CD4-positive, alpha-beta memory T cell (primary cell): Measurements from ENCODE around the gene ZNF148. TPM values are rescaled to one million over a fixed set of nuclear protein-coding genes. Genes with fewer than 3 reads are reported as not detected.

ENCODE experiments used
- CTCF ChIA-PET: fragments of 350-600 bp; sonication (Branson Sonifier 250); formaldehyde crosslinking; loops from one replicate; lab custom pipeline; 2021; ENCODE audit warnings: inconsistent platforms; ENCODE audit not compliant: partially characterized antibody; lab: Charles Lee
- POLR2A ChIA-PET: fragments of 350-600 bp; sonication (Branson Sonifier 250); formaldehyde crosslinking; loops from one replicate; lab custom pipeline; 2021; ENCODE audit not compliant: partially characterized antibody; lab: Charles Lee
- DNase-seq, 5 donors: peaks; one replicate each; pipeline versions ENCODE4 v3.0.0 to v3.0.0-alpha.2; 2020 to 2022; ENCODE audit warnings: mixed read lengths in 1 of 5
- H3K27ac ChIP-seq: one replicate; pipeline ENCODE4 v1.7.0; 2013; ENCODE audit warnings: low read depth, low read length
- H3K27me3 ChIP-seq: 2 replicates; pipeline ENCODE4 v1.7.0; 2013; ENCODE audit warnings: mild to moderate bottlenecking, low read length, moderate library complexity; ENCODE audit not compliant: insufficient read depth
- H3K36me3 ChIP-seq: 2 replicates; pipeline ENCODE4 v1.7.0; 2013; ENCODE audit warnings: mild to moderate bottlenecking, low read length, moderate library complexity; ENCODE audit not compliant: insufficient read depth
- H3K4me1 ChIP-seq: 2 replicates; pipeline ENCODE4 v1.7.0; 2013; ENCODE audit warnings: mild to moderate bottlenecking, low read length, moderate library complexity; ENCODE audit not compliant: insufficient read depth
- H3K4me3 ChIP-seq, 2 donors: one replicate each; pipeline ENCODE4 v1.7.0; 2013; ENCODE audit warnings: low read length in 2 of 2, mild to moderate bottlenecking in 1 of 2
- H3K9me3 ChIP-seq, 2 donors: one replicate each; pipeline ENCODE4 v1.7.0; 2013; ENCODE audit warnings: low read length in 2 of 2, control low read depth in 1 of 2; ENCODE audit not compliant: control insufficient read depth in 1 of 2
- H3K27ac Mint-ChIP-seq, 7 donors: one replicate each; pipeline ENCODE4 v1.8.0; 2020 to 2021; ENCODE audit warnings: mixed read lengths in 7 of 7, mild to moderate bottlenecking in 6 of 7, inconsistent platforms in 3 of 7, moderate library complexity in 3 of 7
- H3K27me3 Mint-ChIP-seq, 2 donors: one replicate each; pipeline ENCODE4 v1.8.0; 2020 to 2021; ENCODE audit warnings: mixed read lengths in 2 of 2
- H3K36me3 Mint-ChIP-seq, 2 donors: one replicate each; pipeline ENCODE4 v1.8.0; 2020 to 2021; ENCODE audit warnings: mixed read lengths in 2 of 2, inconsistent platforms in 1 of 2, mild to moderate bottlenecking in 1 of 2
- H3K4me1 Mint-ChIP-seq, 4 donors: one replicate each; pipeline ENCODE4 v1.8.0; 2020 to 2021; ENCODE audit warnings: mixed read lengths in 4 of 4, mild to moderate bottlenecking in 1 of 4
- H3K4me3 Mint-ChIP-seq, 8 donors: one replicate each; pipeline ENCODE4 v1.8.0; 2020 to 2021; ENCODE audit warnings: mixed read lengths in 8 of 8, mild to moderate bottlenecking in 7 of 8, moderate library complexity in 6 of 8, inconsistent platforms in 3 of 8
- H3K9me3 Mint-ChIP-seq, 8 donors: one replicate each; pipeline ENCODE4 v1.8.0; 2020 to 2021; ENCODE audit warnings: mixed read lengths in 8 of 8, mild to moderate bottlenecking in 5 of 8, inconsistent platforms in 3 of 8, moderate library complexity in 1 of 8
- intact Hi-C: fragments of 100-400 bp; cut with micrococcal nuclease; formaldehyde crosslinking; loops from one replicate; pipeline ENCODE4 v1.15.1; 2023
- polyA plus RNA-seq, 2 donors: library from polyadenylated mRNA; unstranded; fragments of 300-500 nt; fragmentation: Illumina TruSeq; gene quantifications; one replicate each; pipeline ENCODE4 v1.2.3, GENCODE V29; 2021
- total RNA-seq, 2 experiments: library from RNA; stranded (reverse); gene quantifications; one replicate each; pipeline ENCODE4 v1.2.3, GENCODE V29; 2021

Gene ZNF148
- total and polyA plus RNA-seq, 4 experiments from 2014 or later, result 60.6 to 74.7 (median 64.0) TPM

DNA sequence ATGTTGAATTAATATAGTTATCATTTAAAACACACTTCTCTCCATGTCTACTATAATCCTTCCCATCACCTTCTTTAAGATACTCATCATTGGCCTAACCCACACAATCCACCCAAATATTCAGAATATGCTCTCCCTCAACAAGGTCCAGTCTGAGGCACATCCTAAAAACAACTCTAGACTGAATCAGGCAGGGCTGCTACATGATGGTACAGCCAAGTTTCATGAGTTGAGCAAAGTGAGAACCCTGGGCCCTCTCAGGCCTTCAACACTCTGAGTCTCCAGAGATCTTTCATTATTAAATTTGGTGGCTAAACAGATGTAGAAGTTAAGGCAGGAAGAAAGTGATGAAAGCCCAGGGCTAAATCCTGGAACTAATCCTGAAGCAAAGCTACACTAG is 16.2 kb downstream of the ZNF148 start:
- H3K4me1 Mint-ChIP-seq, result peaks cover 50 to 90% (median 67%) of the 10 kb centered on the region in 4 donors
- intact Hi-C loops, result loop anchor here (2.0 to 5.0 kb wide), 2 partner anchors 16 to 47 kb away; partner anchors contain the start of gene ZNF148
- ChIA-PET POLR2A (no interaction called here), CTCF (interaction anchor here (1.2 kb wide), 1 partner anchor 10 kb away, joined by 3 read pairs; no protein-coding TSS in a partner anchor)
- H3K27me3 ChIP-seq, result no peaks in the 10 kb centered on the region
- peak overlapping the region in 5 of 8 donors; percentile 11 to 64 (median 49) for H3K4me3 Mint-ChIP-seq
- no peaks in the 10 kb centered on the region for H3K27me3 Mint-ChIP-seq
- H3K27ac ChIP-seq, result no peak overlapping the region
- H3K9me3 Mint-ChIP-seq, result peaks cover 0 to 1% (median 0%) of the 10 kb centered on the region in 8 donors
- H3K36me3 Mint-ChIP-seq, result peaks cover 0 to 6% of the 10 kb centered on the region in 2 donors
- H3K27ac Mint-ChIP-seq, result peak overlapping the region in 6 of 7 donors; percentile 20 to 71 (median 57)
- peaks cover 67% of the 10 kb centered on the region for H3K4me1 ChIP-seq
- H3K4me3 ChIP-seq, result no peak overlapping the region
- no peaks in the 10 kb centered on the region for H3K36me3 ChIP-seq
- no peak for DNase-seq
- H3K9me3 ChIP-seq, result no peaks in the 10 kb centered on the region

DNA sequence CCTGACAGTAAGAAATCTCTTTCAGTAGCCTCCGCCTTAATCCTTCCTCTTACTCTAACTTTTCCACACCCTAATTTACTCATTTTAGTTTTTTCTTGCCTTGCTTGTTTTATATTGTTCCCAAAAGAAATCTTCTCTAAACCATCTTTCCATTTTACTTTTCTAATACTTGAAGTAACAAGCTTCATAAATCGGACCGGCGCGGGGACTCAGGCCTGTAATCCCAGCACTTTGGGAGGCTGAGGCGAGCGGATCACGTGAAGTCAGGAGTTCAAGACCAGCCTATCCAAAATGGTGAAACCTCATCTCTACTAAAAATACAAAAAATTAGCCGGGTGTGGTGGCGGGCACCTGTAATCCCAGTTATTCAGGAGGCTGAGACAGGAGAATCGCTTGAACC is 17.3 kb downstream of the ZNF148 start:
- intact Hi-C loops, result loop anchor here (2.0 to 5.0 kb wide), 2 partner anchors 17 to 46 kb away; partner anchors contain the start of gene ZNF148
- Histone ChIP-seq H3K27ac (no peak overlapping the region), H3K4me3 (no peak overlapping the region), H3K9me3 (no peaks in the 10 kb centered on the region), H3K36me3 (no peaks in the 10 kb centered on the region), H3K27me3 (no peaks in the 10 kb centered on the region), H3K4me1 (peaks cover 71% of the 10 kb centered on the region)
- Mint-ChIP-seq H3K4me1 (peaks cover 51 to 85% (median 64%) of the 10 kb centered on the region in 4 donors), H3K27me3 (no peaks in the 10 kb centered on the region), H3K4me3 (peak overlapping the region; percentile 78 to 89 (median 82)), H3K27ac (peak overlapping the region in 5 of 7 donors; percentile 70 to 90 (median 85)), H3K36me3 (peaks cover 0 to 10% of the 10 kb centered on the region in 2 donors), H3K9me3 (peaks cover 0 to 1% (median 0%) of the 10 kb centered on the region in 8 donors)
- ChIA-PET POLR2A (interaction anchor here (1.1 kb wide), 1 partner anchor 25 kb away, joined by 3 read pairs; no protein-coding TSS in a partner anchor), CTCF (interaction anchor here (1.2 kb wide), 1 partner anchor 9 kb away, joined by 3 read pairs; no protein-coding TSS in a partner anchor)
- DNase-seq, result no peak

DNA sequence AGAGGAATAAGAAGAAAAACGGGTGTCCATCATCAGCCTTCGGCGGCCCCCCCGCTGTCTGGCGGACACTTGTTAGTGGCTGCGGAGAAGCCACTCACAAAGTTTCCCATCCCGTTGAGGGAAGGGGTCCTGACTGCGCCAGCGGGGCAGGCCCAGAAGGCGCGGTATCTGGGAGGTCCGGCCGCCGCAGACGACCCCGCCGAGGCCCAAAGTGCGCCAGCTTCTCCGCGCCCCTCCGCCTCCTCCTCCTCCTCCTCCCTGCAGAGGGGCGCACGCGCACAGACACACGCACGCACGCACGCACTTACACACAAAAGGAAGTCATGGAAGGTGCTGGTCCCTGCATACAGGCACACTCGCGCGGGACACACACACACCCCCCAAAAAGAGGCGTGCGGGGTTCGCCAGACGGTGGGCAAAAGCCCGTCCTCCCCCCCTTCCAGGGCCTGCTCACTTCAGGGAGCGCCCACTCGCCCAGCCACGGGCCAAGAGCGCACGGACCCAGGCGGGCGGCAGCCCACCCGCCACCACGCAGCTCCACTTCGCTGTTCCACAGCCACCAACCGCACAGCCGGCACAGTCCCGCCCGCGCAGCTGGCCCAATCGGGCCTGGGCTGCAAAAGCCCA is 18.0 kb downstream of the ZNF148 start:
- H3K4me1 Mint-ChIP-seq, result peaks cover 52 to 85% (median 64%) of the 10 kb centered on the region in 4 donors
- H3K27me3 Mint-ChIP-seq, result no peaks in the 10 kb centered on the region
- peaks cover 0 to 1% (median 0%) of the 10 kb centered on the region in 8 donors for H3K9me3 Mint-ChIP-seq
- H3K4me3 Mint-ChIP-seq, result peak overlapping the region; percentile 78 to 89 (median 82)
- peak; percentile 26 to 68 (median 47) for DNase-seq
- no peaks in the 10 kb centered on the region for H3K27me3 ChIP-seq
- H3K4me3 ChIP-seq, result peak overlapping the region in 1 of 2 donors; percentile 44
- H3K27ac ChIP-seq, result no peak overlapping the region
- POLR2A ChIA-PET, result interaction anchor here (1.1 kb wide), 1 partner anchor 25 kb away, joined by 3 read pairs; no protein-coding TSS in a partner anchor
- intact Hi-C loops, result loop anchor here (5.0 kb wide), 1 partner anchor 45 kb away; no protein-coding TSS in a partner anchor
- H3K27ac Mint-ChIP-seq, result peak overlapping the region in 6 of 7 donors; percentile 24 to 90 (median 76)
- CTCF ChIA-PET, result no interaction called here
- peaks cover 71% of the 10 kb centered on the region for H3K4me1 ChIP-seq
- peaks cover 6 to 10% of the 10 kb centered on the region in 2 donors for H3K36me3 Mint-ChIP-seq
- H3K36me3 ChIP-seq, result no peaks in the 10 kb centered on the region
- H3K9me3 ChIP-seq, result no peaks in the 10 kb centered on the region

DNA sequence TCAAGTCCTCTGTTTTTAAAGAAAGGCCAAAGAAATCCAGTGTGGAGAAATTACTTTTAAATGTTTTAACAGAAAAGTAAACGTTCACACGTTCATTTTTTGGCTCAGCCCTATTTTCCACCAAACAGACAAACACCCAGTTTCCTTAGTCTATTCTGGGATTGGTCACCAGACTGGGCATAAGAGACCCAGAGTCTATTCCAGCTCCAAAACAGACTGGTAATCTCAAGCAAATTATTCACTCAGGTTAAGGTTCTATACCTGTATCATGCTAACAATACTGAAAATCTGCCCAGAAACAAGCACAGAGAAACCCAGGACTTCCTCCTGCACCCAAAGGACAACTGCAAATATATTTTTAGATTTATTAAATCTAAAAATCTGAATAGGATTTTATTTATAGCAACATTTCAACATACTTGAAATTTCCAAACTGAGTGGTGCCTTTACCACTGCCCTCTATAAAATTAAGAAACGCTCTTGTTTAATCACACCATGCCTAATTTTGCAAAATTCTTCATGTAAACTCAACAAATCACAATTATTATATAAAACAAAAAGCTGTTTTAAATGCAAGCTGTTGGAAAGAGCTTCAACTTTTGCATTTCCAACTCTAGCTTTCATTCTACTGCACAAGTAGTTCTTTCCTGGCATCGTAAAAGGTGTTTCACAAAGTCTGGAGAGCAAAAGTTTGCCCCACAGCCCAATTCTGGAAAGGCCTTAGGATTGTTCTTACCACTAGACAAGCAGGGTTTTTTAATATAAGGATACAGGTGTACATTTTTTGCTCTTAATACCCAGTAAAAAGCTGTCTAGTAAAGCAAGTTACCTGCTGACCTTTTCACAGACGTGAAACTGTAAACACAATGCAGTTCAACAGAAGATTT is 18.7 kb downstream of the ZNF148 start:
- H3K27ac ChIP-seq, result no peak overlapping the region
- Mint-ChIP-seq H3K4me1 (peaks cover 51 to 86% (median 66%) of the 10 kb centered on the region in 4 donors), H3K4me3 (peak overlapping the region; percentile 78 to 89 (median 82)), H3K36me3 (peaks cover 8 to 10% of the 10 kb centered on the region in 2 donors), H3K27me3 (no peaks in the 10 kb centered on the region), H3K9me3 (peaks cover 0 to 3% (median 0%) of the 10 kb centered on the region in 8 donors), H3K27ac (peak overlapping the region in 6 of 7 donors; percentile 24 to 90 (median 52))
- intact Hi-C loops, result loop anchor here (5.0 kb wide), 1 partner anchor 44 kb away; no protein-coding TSS in a partner anchor
- DNase-seq, result no peak
- H3K36me3 ChIP-seq, result no peaks in the 10 kb centered on the region
- no peaks in the 10 kb centered on the region for H3K27me3 ChIP-seq
- no peaks in the 10 kb centered on the region for H3K9me3 ChIP-seq
- CTCF ChIA-PET, result no interaction called here
- H3K4me1 ChIP-seq, result peaks cover 64% of the 10 kb centered on the region
- POLR2A ChIA-PET, result no interaction called here
- H3K4me3 ChIP-seq, result peak overlapping the region in 1 of 2 donors; percentile 44

DNA sequence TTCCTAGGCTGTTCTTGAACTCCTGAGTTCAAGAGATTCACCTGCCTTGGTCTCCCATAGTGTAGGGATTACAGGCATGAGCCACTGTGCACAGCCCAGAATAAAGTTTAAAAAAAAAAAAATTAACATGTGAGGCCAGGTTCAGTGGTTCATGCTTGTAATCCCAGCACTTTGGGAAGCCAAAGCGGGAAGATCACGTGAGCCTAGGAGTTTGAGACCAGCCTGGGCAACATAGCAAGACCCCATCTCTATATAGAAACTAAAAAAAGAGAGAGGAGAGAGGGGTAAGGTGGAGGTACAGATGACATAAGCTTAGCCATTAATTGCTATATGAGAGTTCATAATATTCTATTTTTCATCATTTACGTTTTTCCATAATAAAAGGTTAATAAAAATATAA is 21.5 kb downstream of the ZNF148 start:
- intact Hi-C loops, result no loop called here
- H3K4me1 ChIP-seq, result peaks cover 63% of the 10 kb centered on the region
- no peak overlapping the region for H3K27ac ChIP-seq
- H3K4me3 Mint-ChIP-seq, result no peak overlapping the region
- H3K27me3 Mint-ChIP-seq, result no peaks in the 10 kb centered on the region
- H3K27me3 ChIP-seq, result no peaks in the 10 kb centered on the region
- H3K4me1 Mint-ChIP-seq, result peaks cover 55 to 82% (median 68%) of the 10 kb centered on the region in 4 donors
- no peaks in the 10 kb centered on the region for H3K36me3 ChIP-seq
- H3K36me3 Mint-ChIP-seq, result peaks cover 18 to 26% of the 10 kb centered on the region in 2 donors
- H3K9me3 ChIP-seq, result no peaks in the 10 kb centered on the region
- ChIA-PET CTCF (no interaction called here), POLR2A (no interaction called here)
- H3K27ac Mint-ChIP-seq, result no peak overlapping the region
- H3K9me3 Mint-ChIP-seq, result peaks cover 0 to 4% (median 0%) of the 10 kb centered on the region in 8 donors
- H3K4me3 ChIP-seq, result no peak overlapping the region
- no peak for DNase-seq

DNA sequence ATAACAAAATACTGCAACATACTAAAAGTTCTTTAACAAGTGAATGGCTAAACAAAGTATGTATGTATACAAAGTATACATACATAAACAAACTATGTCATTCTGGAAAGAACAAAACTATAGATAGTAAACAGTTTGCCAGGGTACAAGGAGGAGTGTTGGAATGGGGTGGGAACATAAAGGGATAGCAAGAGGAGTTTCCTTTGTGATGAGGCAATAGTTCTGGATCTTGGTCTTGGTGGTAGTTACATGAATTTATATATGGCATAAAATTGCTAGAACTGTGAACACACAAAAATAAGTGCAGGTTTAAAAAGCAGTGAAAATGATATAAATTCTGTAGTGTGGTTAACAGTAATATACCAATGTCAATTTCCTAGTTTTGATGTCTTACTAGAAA is 22.0 kb downstream of the ZNF148 start:
- Histone ChIP-seq H3K9me3 (no peaks in the 10 kb centered on the region), H3K4me3 (no peak overlapping the region), H3K36me3 (no peaks in the 10 kb centered on the region), H3K27ac (no peak overlapping the region), H3K27me3 (no peaks in the 10 kb centered on the region), H3K4me1 (peaks cover 60% of the 10 kb centered on the region)
- intact Hi-C loops, result no loop called here
- Mint-ChIP-seq H3K36me3 (peaks cover 21 to 30% of the 10 kb centered on the region in 2 donors), H3K27ac (peak overlapping the region in 1 of 7 donors; percentile 8), H3K4me1 (peaks cover 55 to 81% (median 68%) of the 10 kb centered on the region in 4 donors), H3K9me3 (peaks cover 0 to 4% (median 0%) of the 10 kb centered on the region in 8 donors), H3K27me3 (no peaks in the 10 kb centered on the region), H3K4me3 (peak overlapping the region in 1 of 8 donors; percentile 65)
- ChIA-PET POLR2A (no interaction called here), CTCF (interaction anchor here (0.7 kb wide), 1 partner anchor 82 kb away, joined by 3 read pairs; no protein-coding TSS in a partner anchor)
- no peak for DNase-seq
